Stimulated activated CD8-positive, alpha-beta memory T cell treated with anti-CD3 and anti-CD28 coated beads, Interleukin-4, amount 100 ng/mL, for 4 hours (primary cell): ENCODE measurements around the gene PRM1.
"Not testable (repeated sequence)": the region's sequence is repeated elsewhere in the genome, so short reads cannot be mapped to it uniquely, and the experiment has no call there.

Source experiments
- DNase-seq, 2 donors: peaks; one replicate each; pipeline ENCODE4 v3.0.0-alpha.2; 2020; ENCODE audit warnings: low read depth in 2 of 2, low spot score in 1 of 2

Gene PRM1

DNA sequence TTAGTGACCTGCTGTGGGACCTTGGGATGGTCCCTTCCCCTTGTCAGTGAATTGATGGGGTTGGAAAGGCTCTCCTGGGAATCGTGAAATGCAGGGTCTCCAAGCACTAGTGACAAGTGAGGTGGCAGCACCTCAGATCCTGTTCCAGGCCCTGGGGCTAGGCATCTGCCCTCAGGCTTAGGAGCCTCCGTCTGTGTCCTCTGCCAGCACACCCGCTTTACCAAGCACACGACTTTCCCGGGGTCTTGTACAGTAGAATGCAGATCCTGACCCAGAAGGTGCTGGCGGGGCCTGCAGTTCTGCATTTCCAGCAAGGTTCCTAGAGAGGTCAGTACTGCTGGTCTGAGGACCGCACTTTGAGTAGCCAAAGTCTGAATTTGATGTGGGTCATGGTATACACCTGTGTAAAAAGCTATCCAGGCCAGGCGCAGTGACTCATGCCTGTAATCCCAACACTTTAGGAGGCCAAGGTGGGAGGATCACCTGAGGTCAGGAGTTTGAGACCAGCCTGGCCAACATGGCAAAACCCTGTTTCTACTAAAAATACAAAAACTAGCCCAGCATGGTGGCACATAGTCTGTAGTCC lies 33.3 kb upstream of the PRM1 start:
- DNase-seq: no peak

DNA sequence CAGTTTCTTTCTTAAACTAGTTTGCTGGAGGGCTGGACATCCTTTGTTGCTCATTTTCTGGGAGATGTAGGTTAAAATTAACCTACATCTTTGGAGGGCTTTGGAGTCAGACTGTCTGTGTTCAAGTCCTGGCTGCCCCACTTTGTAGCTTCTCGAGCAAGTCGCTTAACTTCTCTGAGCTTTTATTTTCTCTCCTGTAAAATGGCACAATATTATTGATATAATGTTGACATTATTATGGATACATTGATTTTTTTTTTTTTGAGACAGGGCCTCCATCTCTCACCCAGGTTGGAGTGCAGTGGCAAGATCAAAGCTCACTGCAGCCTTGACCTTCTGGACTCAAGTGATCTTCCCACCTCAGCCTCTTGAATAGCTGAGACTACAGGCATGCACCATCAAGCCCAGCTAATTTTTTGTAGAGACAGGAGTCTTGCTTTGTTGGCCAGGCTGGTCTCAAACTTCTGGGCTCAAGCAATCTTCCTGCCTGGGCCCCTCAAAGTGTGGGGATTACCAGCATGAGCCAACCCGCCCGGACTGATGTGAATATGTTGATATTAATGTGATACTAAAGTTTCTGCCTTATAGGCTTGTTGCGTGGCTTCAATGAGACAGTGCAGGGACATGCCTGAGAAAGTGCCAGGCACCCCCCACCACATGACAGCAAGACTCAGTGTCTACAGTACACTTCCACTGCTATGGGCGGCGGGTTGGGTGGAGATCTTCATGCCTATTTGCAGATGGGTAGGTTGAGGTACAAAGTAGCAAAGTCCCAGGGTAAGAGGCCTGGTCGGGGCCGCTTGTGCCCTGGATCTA lies 32.6 kb upstream of the PRM1 start:
- DNase-seq: no peak

DNA sequence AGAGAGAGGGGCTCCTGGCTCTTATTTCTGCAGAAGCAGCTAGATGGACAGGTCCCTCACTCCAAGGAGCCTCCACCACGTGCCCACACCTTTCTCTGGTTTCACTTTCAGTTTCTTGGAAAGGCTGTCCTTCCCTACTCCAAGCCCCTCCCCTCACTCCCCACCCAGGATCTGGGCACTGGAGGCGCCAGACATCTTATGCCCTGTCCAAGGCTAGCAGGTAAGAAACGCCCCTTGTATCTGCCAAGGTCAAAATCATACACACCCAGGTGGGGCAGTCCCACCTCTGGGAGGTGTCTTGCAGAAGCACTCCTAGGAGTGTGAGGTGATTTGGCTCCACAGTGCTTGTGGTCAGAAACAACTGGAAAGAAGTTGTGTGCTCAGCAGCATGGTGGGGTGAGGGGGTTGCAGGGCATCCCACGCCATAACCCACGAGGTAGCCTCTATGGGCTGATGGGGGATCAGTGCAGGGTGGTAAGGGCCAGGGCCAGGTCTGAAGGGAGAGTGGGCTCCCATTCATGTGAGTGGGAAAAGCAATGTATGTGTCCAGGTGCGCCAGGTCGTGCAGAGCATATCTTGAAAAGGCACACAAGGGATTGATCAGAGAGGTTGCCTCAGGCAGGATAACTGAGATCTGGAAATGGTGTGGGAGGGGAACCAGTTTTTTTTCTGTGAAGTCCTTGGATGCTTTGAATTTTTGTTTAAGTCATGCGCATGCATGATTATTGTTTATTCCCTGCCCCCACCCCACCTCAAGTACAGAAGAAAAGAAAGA lies 31.8 kb upstream of the PRM1 start:
- no peak for DNase-seq

GRCh38 chr16:11310997-11311561 lies 29.9 kb upstream of the PRM1 start:
- DNase-seq: no peak

- no peak for DNase-seq
Observed at GRCh38 chr16:11310634-11310977, 29.5 kb upstream of the PRM1 start.

DNA sequence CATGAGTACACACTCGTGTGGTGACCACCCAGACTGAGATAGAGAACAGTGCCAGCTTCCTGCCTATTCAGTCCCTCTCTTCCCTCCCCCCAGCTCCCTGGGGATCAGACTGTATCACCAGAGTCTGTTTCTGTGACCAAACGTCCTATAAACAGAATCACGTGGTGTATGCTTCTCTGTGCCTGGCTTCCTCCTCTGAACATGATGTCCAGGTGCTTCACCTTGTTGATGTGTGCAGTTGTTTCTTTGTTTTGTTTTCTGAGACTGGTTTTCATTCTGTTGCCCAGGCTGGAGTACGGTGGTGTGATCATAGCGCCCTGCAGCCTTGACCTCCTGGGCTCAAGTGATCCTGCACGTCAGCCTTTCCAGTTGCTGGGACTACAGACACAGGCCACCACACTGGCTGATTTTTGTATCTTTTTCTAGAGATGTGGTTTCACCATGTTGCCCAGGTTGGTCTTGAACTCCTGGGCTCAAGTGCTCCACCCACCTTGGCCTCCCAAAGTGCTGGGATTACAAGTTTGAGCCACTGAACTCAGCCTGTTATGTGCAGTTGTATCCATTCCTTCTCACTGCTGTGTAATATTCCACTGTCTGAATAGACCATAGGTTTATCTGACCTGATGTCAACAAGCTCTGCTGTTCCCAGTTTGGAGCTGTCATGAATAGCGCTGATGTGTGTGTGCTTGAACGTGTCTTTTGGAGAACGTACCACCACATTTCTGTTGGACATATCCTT lies 28.9 kb upstream of the PRM1 start:
- DNase-seq: no peak

- DNase-seq: no peak
Observed at GRCh38 chr16:11308493-11309283, 27.6 kb upstream of the PRM1 start.

GRCh38 chr16:11307639-11308492 lies 26.7 kb upstream of the PRM1 start:
- DNase-seq: no peak

DNA sequence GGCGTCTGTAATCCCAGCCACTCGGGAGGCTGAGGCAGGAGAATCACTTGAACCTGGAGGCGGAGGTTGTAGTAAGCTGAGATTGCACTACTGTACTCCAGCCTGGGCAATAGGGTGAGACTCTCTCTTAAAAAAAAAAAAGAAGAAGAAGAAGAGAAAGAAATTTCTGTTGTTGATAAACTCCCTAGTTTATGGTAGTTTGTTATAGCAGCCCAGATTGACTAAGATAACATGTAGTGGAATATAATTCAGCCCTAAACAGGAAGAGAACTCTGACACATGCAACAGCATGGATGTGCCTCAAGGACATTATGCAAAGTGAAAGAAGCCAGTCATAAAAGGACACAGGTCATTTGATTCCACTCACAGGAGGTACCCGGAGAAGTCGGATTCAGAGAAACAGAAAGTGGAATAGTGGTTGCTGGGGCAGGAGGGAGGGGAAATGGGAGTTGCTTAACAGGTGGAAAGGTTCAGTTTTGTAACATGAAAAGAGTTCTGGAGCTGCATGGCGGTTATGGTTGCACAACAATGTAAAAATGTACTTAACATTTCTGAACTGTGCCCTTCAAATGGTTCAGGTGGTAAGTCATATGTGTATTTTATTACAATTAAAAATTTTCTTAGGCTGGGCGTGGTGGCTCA lies 26.0 kb upstream of the PRM1 start:
- DNase-seq: no peak

- no peak for DNase-seq
Observed at GRCh38 chr16:11306381-11306780, 25.3 kb upstream of the PRM1 start.

- DNase-seq: no peak
Observed at GRCh38 chr16:11303405-11304138, 22.4 kb upstream of the PRM1 start.

DNA sequence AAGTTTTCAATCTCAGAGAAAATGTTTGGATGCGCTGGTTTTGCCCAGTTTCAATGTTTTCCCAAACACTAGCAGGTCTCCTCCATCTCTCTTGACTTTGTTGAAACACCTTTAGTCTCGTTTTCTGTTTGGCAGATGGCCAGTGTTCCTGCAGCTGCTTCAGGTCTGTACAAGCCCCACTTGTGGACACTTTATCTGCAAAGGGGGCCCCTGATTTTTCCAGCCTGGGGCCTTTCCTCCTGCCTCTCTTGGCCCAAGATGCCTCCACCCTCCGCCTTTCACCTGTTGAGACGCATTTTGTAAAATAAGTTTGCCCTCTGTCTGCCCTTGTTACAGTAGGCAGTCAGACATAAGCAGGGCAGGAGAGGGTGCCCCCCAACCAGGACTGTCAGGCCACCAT lies 21.8 kb upstream of the PRM1 start:
- no peak for DNase-seq

DNA sequence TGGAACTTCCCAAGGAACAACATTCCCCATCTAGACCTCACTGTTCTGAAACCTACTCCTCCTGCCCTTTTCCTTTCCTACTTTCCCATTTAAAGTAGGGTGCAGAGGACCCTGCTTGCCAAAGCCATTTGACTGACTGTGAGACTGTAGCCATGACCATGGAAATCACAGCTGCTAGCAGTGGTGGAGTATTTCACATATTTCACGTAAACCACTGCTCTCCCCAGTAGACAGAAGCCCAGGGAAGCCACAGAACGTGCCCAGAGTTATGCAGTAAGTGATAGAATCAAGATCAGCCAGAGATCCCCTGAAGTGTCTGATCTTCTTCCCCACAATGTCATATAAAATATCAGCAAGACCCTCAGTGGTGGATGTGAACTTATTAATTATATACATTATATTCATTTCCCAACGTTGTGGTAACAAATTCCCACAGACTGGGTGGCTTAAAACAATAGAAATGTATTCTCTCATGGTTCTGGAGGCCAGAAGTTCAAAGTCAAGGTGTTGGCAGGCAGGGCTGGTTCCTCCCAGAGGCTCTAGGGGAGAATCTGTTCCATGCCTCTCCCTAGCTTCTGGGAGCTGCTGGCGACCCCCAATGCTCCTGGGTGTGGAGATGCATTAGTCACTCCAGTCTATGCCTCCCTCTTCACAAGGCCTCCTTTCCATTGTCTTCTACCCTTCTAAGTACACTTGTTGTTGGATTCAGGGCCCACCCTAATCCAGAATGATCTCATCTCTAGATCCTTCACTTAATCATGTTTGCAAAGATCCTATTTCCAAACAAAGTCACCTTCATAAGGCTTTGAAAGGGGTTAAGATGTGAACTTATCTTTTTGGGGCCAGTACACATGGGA lies 20.7 kb upstream of the PRM1 start:
- DNase-seq: no peak

DNA sequence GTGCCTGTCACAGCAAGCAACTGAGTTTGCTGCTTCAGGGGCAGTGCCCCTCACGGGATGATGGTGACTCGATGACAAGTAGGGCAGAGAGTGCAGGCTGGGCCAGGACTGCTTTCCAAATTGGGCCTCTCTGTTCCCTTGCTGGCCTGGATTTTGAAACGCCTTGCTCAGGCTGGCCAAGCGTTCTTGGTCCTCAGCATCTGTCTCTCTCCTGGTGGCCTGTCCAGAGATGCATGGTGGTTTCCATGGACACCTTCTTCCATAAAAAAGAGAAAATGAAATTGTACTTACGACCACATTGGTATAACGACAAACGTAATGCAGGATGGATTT lies 19.4 kb upstream of the PRM1 start:
- no peak for DNase-seq

GRCh38 chr16:11299865-11300559 lies 18.9 kb upstream of the PRM1 start:
- no peak for DNase-seq

GRCh38 chr16:11298950-11299547 lies 17.9 kb upstream of the PRM1 start:
- not testable (repeated sequence) for DNase-seq
